IMR-90 (cell line): ENCODE data around the gene KLHL29. TPM values are rescaled to one million over a fixed set of nuclear protein-coding genes. Genes with fewer than 3 reads are reported as not detected.

Experiments
- ATAC-seq: fragments of 200-7000 bp; cut with Tn5 transposase; 2 replicates; pipeline ENCODE4 v1.9.1; 2020; ENCODE audit warnings: low read depth, mild to moderate bottlenecking, moderate library complexity
- BruUV-seq: library from RNA; stranded (reverse); fragments of 400-500 nt; replicated peaks from 2 replicates; lab custom pipeline; 2021; lab: Mats Ljungman, UMichigan
- CTCF ChIA-PET: fragments of 300-600 bp; formaldehyde crosslinking; extraction: SDS; loops from one replicate; lab custom pipeline; 2021; ENCODE audit warnings: antibody characterized with exemption; lab: Yijun Ruan, JAX
- POLR2A ChIA-PET: fragments of 300-600 bp; sonication (Branson Sonifier 250); formaldehyde crosslinking; loops from one replicate; lab custom pipeline; 2022; ENCODE audit warnings: antibody characterized with exemption; ENCODE audit not compliant: unreplicated experiment; lab: Charles Lee
- DNase-seq: peaks from one replicate; pipeline ENCODE4 v3.0.0; 2013
- H2AFZ ChIP-seq: replicated peaks from 2 replicates; pipeline ENCODE3; 2013; ENCODE audit warnings: low read length, mild to moderate bottlenecking; ENCODE audit not compliant: poor library complexity
- H2AK5ac ChIP-seq: 2 replicates; pipeline ENCODE4 v1.6.1; 2013; ENCODE audit warnings: low read depth, low read length, inconsistent platforms
- H2AK9ac ChIP-seq: replicated peaks from 2 replicates; pipeline ENCODE3; 2013; ENCODE audit warnings: mild to moderate bottlenecking, low read depth, low read length, moderate library complexity; ENCODE audit not compliant: poor library complexity
- H2BK120ac ChIP-seq: 2 replicates; pipeline ENCODE4 v1.6.1; 2013; ENCODE audit warnings: low read depth, low read length, inconsistent platforms
- H2BK15ac ChIP-seq: 3 replicates; pipeline ENCODE4 v1.6.1; 2013; ENCODE audit warnings: low read depth, low read length, inconsistent platforms
- H2BK20ac ChIP-seq: 2 replicates; pipeline ENCODE4 v1.6.1; 2013; ENCODE audit warnings: low read depth, mild to moderate bottlenecking, inconsistent platforms, low read length, moderate library complexity
- H2BK5ac ChIP-seq: 2 replicates; pipeline ENCODE4 v1.6.1; 2013; ENCODE audit warnings: mild to moderate bottlenecking, low read depth, low read length, inconsistent platforms; ENCODE audit not compliant: poor library complexity, severe bottlenecking
- H3K14ac ChIP-seq: replicated peaks from 2 replicates; pipeline ENCODE4 v1.6.1; 2013; ENCODE audit warnings: low read depth, low read length, inconsistent platforms
- H3K18ac ChIP-seq: 2 replicates; pipeline ENCODE4 v1.6.1; 2013; ENCODE audit warnings: low read depth, low read length, control low read depth
- H3K23ac ChIP-seq: 2 replicates; pipeline ENCODE4 v1.6.1; 2013; ENCODE audit warnings: low read depth, low read length, inconsistent platforms
- H3K27ac ChIP-seq: 2 replicates; pipeline ENCODE4 v1.5.1; 2013; ENCODE audit warnings: mild to moderate bottlenecking, control low read depth, low read length; ENCODE audit not compliant: insufficient read depth
- H3K27me3 ChIP-seq: 2 replicates; pipeline ENCODE4 v1.6.1; 2013; ENCODE audit warnings: low read length; ENCODE audit not compliant: control insufficient read depth, insufficient read depth
- H3K36me3 ChIP-seq: 2 replicates; pipeline ENCODE4 v1.6.1; 2013; ENCODE audit warnings: low read length, mixed read lengths; ENCODE audit not compliant: control insufficient read depth, insufficient read depth
- H3K4ac ChIP-seq: 2 replicates; pipeline ENCODE4 v1.6.1; 2013; ENCODE audit warnings: low read depth, low read length, inconsistent platforms
- H3K4me1 ChIP-seq: 2 replicates; pipeline ENCODE4 v1.6.1; 2013; ENCODE audit warnings: low read length, mixed read lengths; ENCODE audit not compliant: control insufficient read depth, insufficient read depth
- H3K4me2 ChIP-seq: 2 replicates; pipeline ENCODE4 v1.6.1; 2013; ENCODE audit warnings: low read depth, mild to moderate bottlenecking, control low read depth, low read length, moderate library complexity
- H3K4me3 ChIP-seq: 2 replicates; pipeline ENCODE4 v1.5.1; 2013; ENCODE audit warnings: low read depth, mild to moderate bottlenecking, control low read depth, low read length, moderate library complexity; ENCODE audit not compliant: insufficient read depth
- H3K56ac ChIP-seq: 2 replicates; pipeline ENCODE4 v1.6.1; 2013; ENCODE audit warnings: low read length, inconsistent platforms; ENCODE audit not compliant: insufficient read depth; ENCODE audit errors: extremely low read depth
- H3K79me1 ChIP-seq, 2 experiments: 2 replicates each; pipeline ENCODE4 v1.6.1; 2013; ENCODE audit warnings: low read length in 2 of 2, inconsistent platforms in 1 of 2, low read depth in 1 of 2
- H3K9ac ChIP-seq: 2 replicates; pipeline ENCODE4 v1.6.1; 2013; ENCODE audit warnings: low read depth, low read length, control low read depth
- H3K9me1 ChIP-seq: 2 replicates; pipeline ENCODE4 v1.6.1; 2013; ENCODE audit warnings: low read length, inconsistent platforms; ENCODE audit not compliant: insufficient read depth
- H3K9me3 ChIP-seq: 2 replicates; pipeline ENCODE4 v1.6.1; 2013; ENCODE audit warnings: low read length; ENCODE audit not compliant: control insufficient read depth, insufficient read depth
- H4K20me1 ChIP-seq: 2 replicates; pipeline ENCODE4 v1.6.1; 2013; ENCODE audit warnings: low read length, inconsistent platforms; ENCODE audit not compliant: insufficient read depth
- H4K5ac ChIP-seq: 2 replicates; pipeline ENCODE4 v1.6.1; 2013; ENCODE audit warnings: mild to moderate bottlenecking, low read depth, low read length, control low read depth
- H4K8ac ChIP-seq, 2 experiments: 2 replicates each; pipeline ENCODE4 v1.6.1; 2013; ENCODE audit warnings: low read depth in 2 of 2, low read length in 2 of 2, control low read depth in 1 of 2, inconsistent platforms in 1 of 2
- H4K91ac ChIP-seq: 2 replicates; pipeline ENCODE4 v1.6.1; 2013; ENCODE audit warnings: low read depth, low read length, inconsistent platforms; ENCODE audit not compliant: insufficient read depth
- BHLHE40 ChIP-seq: fragments of 150-350 bp; IDR thresholded peaks from 2 replicates; pipeline ENCODE4 v1.6.1; 2016; ENCODE audit warnings: mild to moderate bottlenecking, low read depth, low read length
- CHD1 ChIP-seq: IDR thresholded peaks from 2 replicates; pipeline ENCODE4 v1.6.1; 2012; ENCODE audit warnings: low read depth, low read length, improper control_type of control experiment
- FOS ChIP-seq: fragments of 150-350 bp; IDR thresholded peaks from 2 replicates; pipeline ENCODE4 v1.6.1; 2016; ENCODE audit warnings: low read depth, low read length
- MXI1 ChIP-seq: IDR thresholded peaks from 2 replicates; pipeline ENCODE4 v1.6.1; 2012; ENCODE audit warnings: low read depth, mild to moderate bottlenecking, low read length, moderate library complexity, borderline replicate concordance
- NFE2L2 ChIP-seq: fragments of 150-350 bp; IDR thresholded peaks from 2 replicates; pipeline ENCODE4 v1.6.1; 2016; ENCODE audit warnings: low read depth, mild to moderate bottlenecking, low read length
- POLR2A ChIP-seq: IDR thresholded peaks from 2 replicates; pipeline ENCODE4 v1.6.1; 2012; ENCODE audit warnings: mild to moderate bottlenecking, low read depth, low read length
- RAD21 ChIP-seq: IDR thresholded peaks from 2 replicates; pipeline ENCODE4 v1.6.1; 2012; ENCODE audit warnings: low read length, improper control_type of control experiment
- RCOR1 ChIP-seq: IDR thresholded peaks from 2 replicates; pipeline ENCODE4 v1.6.1; 2012; ENCODE audit warnings: mild to moderate bottlenecking, low read length, improper control_type of control experiment; ENCODE audit not compliant: insufficient replicate concordance
- WGBS, 2 experiments: methylation state at CpG; one replicate each; pipeline versions ENCODE4 v1.1.5 to v1.1.7; 2013; ENCODE audit warnings: missing lambda C conversion rate in 2 of 2; ENCODE audit not compliant: insufficient read length in 1 of 2; ENCODE audit errors: extremely low coverage in 2 of 2; 5-methylcytosine and 5-hydroxymethylcytosine counted together
- dilution Hi-C: fragments of 300-500 bp; cut with HindIII; formaldehyde crosslinking; loops from one replicate; pipeline ENCODE4 v1.14.3; 2018; ENCODE audit warnings: low sequenced_read_pairs; ENCODE audit not compliant: unreplicated experiment
- in situ Hi-C: fragments of 300-500 bp; cut with MboI; formaldehyde crosslinking; loops from 3 replicates; pipeline ENCODE4 v1.14.3; 2019; ENCODE audit warnings: low sequenced_read_pairs, inconsistent platforms, mixed read lengths
- intact Hi-C: fragments of 100-400 bp; cut with micrococcal nuclease; formaldehyde crosslinking; loops from 2 replicates; pipeline ENCODE4 v1.10.0; 2022
- polyA plus RNA-seq, 3 experiments: library from polyadenylated mRNA; depleted of rRNA; stranded (reverse); fragments of >200 nt; gene quantifications; 2 replicates each; pipeline ENCODE4 v1.2.3, GENCODE V29; 2012; ENCODE audit warnings: low replicate concordance in 1 of 3
- total RNA-seq: library from RNA; depleted of rRNA; stranded (reverse); fragments of >200 nt; gene quantifications from 2 replicates; pipeline ENCODE4 v1.2.3, GENCODE V29; 2012
- TF ChIP-seq, protein P1 (sequence below): fragments of 150-350 bp; IDR thresholded peaks from 2 replicates; pipeline ENCODE4 v1.6.1; 2016; ENCODE audit warnings: low read depth, mild to moderate bottlenecking, low read length, moderate library complexity, borderline replicate concordance
- TF ChIP-seq, protein P2 (sequence below): fragments of 150-350 bp; IDR thresholded peaks from 2 replicates; pipeline ENCODE4 v1.6.1; 2017; ENCODE audit warnings: mild to moderate bottlenecking, antibody characterized with exemption, low read length, low read depth

Gene KLHL29
- total and polyA plus RNA-seq, 2 of the 4 experiments (the other 2 are of a cell fraction): 2.0 to 8.0 TPM

DNA sequence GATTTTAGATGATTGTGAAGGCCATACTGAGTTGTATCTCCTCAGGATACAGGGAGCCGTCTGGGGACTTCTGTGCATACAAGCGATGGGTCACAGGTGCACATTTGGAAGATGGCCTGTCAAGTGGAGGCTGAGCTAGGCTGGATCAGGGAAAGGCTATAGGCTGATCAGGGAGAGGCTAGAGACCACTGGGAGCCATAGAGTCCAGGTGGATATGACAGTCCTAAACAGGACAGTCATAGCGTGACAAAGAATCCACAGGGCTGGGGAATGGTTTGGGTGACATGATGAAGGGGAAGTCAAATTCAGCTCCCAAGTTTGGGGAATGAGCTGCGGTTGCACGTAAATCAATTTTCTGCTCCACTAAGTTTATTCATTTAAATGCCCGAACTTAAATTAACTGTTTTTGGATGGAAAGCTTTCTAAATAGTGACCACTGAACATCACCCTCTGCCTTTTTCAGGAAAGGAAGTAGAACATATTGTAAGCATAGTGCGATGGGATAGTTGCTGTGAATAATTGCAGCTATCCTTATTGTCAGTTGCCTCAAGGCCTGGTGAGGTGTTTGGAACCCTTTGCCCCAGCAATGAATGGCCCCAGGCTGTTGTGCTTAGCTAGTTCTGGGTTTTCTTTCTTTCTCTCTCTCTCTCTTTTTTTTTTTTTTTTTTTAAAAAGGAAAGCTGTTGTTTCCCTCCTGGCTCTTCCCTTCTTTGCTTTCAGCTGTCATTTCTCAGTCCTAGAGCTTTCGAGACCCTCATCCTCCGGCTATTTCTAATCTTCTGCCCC lies 50.5 kb downstream of the KLHL29 start:
- Histone ChIP-seq H4K91ac (peak overlapping the region; percentile 71), H3K4me2 (no peak overlapping the region), H4K8ac (peak overlapping the region in 1 of 2 experiments; percentile 65; a peak in 2 of 4 replicates), H3K18ac (peak overlapping the region; percentile 77), H3K27me3 (no peaks in the 10 kb centered on the region), H4K20me1 (no peaks in the 10 kb centered on the region), H3K23ac (0 out of 2 replicates have a peak overlapping the region, but pooled peaks have one; percentile 53), H3K27ac (peak overlapping the region; percentile 41; the same call in 1 of the 2 replicates), H3K4me3 (no peak overlapping the region), H3K9ac (no peak overlapping the region), H3K4me1 (peaks cover 17% of the 10 kb centered on the region), H2BK5ac (peak overlapping the region; percentile 9), H4K5ac (peak overlapping the region; percentile 83), H3K56ac (no peak overlapping the region), H3K14ac (peak overlapping the region; percentile 36; the same call in 1 of the 2 replicates), H2AK5ac (peak overlapping the region; percentile 64; the same call in 1 of the 2 replicates), H3K4ac (peak overlapping the region; percentile 51), H3K79me1 (peaks cover 18 to 19% of the 10 kb centered on the region in 2 experiments; a peak in 3 of 4 replicates), H2AK9ac (peak overlapping the region; percentile 10), H3K9me3 (no peaks in the 10 kb centered on the region), H2BK120ac (peak overlapping the region; percentile 60), H3K36me3 (no peaks in the 10 kb centered on the region), H2AFZ (no peak overlapping the region), H2BK15ac (peak overlapping the region; percentile 58; the same call in 1 of the 3 replicates), H2BK20ac (peak overlapping the region; percentile 30), H3K9me1 (peaks cover 9% of the 10 kb centered on the region; the same call in 1 of the 2 replicates)
- no peak for ATAC-seq
- dilution Hi-C loops: no loop called here
- whole genome bisulfite sequencing, 2 experiments: 80% methylated on average over 1 of the region's 9 CpGs; no CpG with 5 or more reads in 1 of the 2 experiments
- ChIA-PET POLR2A (no interaction called here), CTCF (interaction anchor here (1.2 kb wide), 1 partner anchor 35 kb away, joined by 4 read pairs; no protein-coding TSS in a partner anchor)
- DNase-seq: no peak
- BruUV-seq: no TSS peak
- TF ChIP-seq BHLHE40 (no peak), POLR2A (no peak), CHD1 (no peak), NFE2L2 (no peak), MXI1 (no peak), RCOR1 (no peak), RAD21 (no peak), FOS (no peak)
- TF ChIP-seq, protein P1, sequence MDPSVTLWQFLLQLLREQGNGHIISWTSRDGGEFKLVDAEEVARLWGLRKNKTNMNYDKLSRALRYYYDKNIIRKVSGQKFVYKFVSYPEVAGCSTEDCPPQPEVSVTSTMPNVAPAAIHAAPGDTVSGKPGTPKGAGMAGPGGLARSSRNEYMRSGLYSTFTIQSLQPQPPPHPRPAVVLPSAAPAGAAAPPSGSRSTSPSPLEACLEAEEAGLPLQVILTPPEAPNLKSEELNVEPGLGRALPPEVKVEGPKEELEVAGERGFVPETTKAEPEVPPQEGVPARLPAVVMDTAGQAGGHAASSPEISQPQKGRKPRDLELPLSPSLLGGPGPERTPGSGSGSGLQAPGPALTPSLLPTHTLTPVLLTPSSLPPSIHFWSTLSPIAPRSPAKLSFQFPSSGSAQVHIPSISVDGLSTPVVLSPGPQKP: no peak
- TF ChIP-seq, protein P2, sequence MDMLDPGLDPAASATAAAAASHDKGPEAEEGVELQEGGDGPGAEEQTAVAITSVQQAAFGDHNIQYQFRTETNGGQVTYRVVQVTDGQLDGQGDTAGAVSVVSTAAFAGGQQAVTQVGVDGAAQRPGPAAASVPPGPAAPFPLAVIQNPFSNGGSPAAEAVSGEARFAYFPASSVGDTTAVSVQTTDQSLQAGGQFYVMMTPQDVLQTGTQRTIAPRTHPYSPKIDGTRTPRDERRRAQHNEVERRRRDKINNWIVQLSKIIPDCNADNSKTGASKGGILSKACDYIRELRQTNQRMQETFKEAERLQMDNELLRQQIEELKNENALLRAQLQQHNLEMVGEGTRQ: no peak
- in situ Hi-C loops: no loop called here
- intact Hi-C loops: no loop called here
